ENCODE measurements around the gene MUC4. TPM values are rescaled to one million over a fixed set of nuclear protein-coding genes. Genes with fewer than 3 reads are reported as not detected.
A peak's percentile ranks its signal among the peaks of the same experiment; 100 is the strongest.

The MUC4 gene
- total and polyA plus RNA-seq, 8 donors, result 0.04 to 0.59 (median 0.14) TPM

DNA sequence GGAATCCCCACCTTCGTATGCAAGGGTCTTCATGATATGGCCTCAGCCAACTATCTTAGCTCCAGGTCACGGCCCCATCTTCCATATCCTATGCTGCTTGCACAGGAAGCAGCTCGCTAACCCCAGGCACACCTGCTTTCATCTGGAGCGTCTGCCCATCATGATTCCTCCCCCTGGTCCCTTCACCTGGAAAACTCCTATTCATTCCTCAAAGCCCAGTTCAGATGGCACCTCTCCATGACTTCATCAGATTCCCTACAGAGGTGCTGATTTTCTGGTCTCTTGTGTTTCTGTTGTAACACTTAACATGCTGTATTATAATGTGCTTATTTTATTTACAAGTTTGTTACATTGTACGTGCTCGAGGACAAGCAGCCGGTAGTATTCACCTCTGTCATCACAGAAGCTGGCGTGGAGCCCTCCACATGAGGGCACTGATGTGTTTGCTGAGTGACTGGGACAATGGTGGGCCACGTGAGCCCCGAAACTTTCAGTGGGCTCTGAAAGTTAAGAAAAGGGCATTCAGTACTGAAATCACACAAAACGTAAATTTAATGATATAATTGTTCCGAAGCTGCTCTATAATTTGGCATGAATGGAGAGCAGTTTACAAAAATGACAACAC, 74.8 kb downstream of the MUC4 start:
- peaks cover 0 to 5% (median 0%) of the 10 kb centered on the region in 3 donors for H3K36me3 ChIP-seq
- intact Hi-C loops (cut with DNase I), result no loop called here
- ATAC-seq (no peak), FAIRE-seq (no peak), DNase-seq (no peak)
- no peaks in the 10 kb centered on the region for H3K4me1 ChIP-seq
- WGBS, 2 donors, result 84 to 95% methylated on average over 12 of the region's 12 CpGs
- H3K27me3 ChIP-seq, result no peaks in the 10 kb centered on the region
- no peak overlapping the region for H3K27ac ChIP-seq
- H3K4me3 ChIP-seq, result no peak overlapping the region
- no peaks in the 10 kb centered on the region for H3K9me3 ChIP-seq
- TF ChIP-seq, protein P1, sequence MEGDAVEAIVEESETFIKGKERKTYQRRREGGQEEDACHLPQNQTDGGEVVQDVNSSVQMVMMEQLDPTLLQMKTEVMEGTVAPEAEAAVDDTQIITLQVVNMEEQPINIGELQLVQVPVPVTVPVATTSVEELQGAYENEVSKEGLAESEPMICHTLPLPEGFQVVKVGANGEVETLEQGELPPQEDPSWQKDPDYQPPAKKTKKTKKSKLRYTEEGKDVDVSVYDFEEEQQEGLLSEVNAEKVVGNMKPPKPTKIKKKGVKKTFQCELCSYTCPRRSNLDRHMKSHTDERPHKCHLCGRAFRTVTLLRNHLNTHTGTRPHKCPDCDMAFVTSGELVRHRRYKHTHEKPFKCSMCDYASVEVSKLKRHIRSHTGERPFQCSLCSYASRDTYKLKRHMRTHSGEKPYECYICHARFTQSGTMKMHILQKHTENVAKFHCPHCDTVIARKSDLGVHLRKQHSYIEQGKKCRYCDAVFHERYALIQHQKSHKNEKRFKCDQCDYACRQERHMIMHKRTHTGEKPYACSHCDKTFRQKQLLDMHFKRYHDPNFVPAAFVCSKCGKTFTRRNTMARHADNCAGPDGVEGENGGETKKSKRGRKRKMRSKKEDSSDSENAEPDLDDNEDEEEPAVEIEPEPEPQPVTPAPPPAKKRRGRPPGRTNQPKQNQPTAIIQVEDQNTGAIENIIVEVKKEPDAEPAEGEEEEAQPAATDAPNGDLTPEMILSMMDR (IDR thresholded peaks at IDR 0.05), result no peak

DNA sequence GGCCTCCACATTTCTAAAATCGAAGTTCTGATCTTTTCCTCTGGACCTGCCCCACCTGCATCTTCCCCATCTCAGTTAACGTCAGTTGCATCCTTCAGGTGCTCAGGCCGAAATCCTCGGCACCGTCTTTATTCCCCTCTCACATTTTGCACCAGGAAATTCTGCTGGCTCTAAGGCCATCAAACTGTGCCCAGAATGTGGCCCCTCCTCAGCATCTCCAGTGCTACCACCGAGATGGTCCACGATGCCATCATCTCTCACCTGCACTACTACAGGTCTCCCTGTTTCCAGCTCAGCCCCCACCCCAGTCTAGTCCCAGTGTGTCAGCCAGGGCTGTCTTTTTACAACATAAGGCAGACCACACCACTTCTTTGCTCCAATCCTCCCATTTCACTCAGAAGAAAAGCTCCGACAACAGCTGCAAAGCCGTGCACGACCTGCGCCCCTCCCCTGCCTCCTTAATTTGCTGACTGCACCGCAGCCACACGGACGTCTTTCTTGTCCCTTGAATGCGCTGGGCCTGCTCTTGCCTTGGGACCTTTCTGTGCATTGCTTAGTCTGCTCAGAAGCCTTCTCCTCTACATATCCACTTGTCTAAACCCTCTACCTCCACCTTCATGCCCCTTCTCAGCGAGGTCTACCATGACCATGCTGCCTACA, 76.6 kb downstream of the MUC4 start:
- no peaks in the 10 kb centered on the region for H3K27me3 ChIP-seq
- H3K9me3 ChIP-seq, result no peaks in the 10 kb centered on the region
- FAIRE-seq (no peak), DNase-seq (no peak), ATAC-seq (no peak)
- intact Hi-C loops (cut with DNase I), result no loop called here
- TF ChIP-seq, protein P1 (IDR thresholded peaks at IDR 0.05), result no peak
- no peaks in the 10 kb centered on the region for H3K4me1 ChIP-seq
- 71 to 77% methylated on average over 16 of the region's 16 CpGs for WGBS, 2 donors
- no peak overlapping the region for H3K27ac ChIP-seq
- H3K4me3 ChIP-seq, result no peak overlapping the region
- peaks cover 0 to 5% (median 0%) of the 10 kb centered on the region in 3 donors for H3K36me3 ChIP-seq

DNA sequence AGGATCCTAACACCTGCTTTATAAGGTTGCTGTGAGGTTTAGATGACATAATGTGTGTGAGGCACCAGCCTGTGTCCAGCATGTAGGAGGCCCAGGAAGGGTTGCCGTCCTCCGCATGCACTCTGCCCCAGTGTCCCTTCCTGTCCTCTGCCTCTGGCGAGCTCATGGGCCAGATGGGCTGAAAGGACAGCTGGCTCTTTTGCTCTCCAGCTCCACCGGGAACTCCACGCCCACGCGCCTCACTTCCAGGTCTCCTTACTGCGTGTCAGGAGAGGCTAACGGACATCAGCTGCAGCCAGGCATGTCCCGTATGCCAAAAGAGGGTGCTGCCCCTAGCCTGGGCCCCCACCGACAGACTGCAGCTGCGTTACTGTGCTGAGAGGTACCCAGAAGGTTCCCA, 78.8 kb downstream of the MUC4 start:
- intact Hi-C loops (cut with DNase I), result no loop called here
- Histone ChIP-seq H3K36me3 (peaks cover 0 to 5% (median 0%) of the 10 kb centered on the region in 3 donors), H3K9me3 (no peaks in the 10 kb centered on the region), H3K4me1 (peaks cover 0 to 2% (median 0%) of the 10 kb centered on the region in 3 donors), H3K27me3 (no peaks in the 10 kb centered on the region), H3K4me3 (no peak overlapping the region), H3K27ac (no peak overlapping the region)
- ATAC-seq (no peak), FAIRE-seq (no peak), DNase-seq (peak in 1 of 6 donors; percentile 62)
- TF ChIP-seq, protein P1 (IDR thresholded peaks at IDR 0.05), result no peak
- 78 to 87% methylated on average over 12 of the region's 12 CpGs for WGBS, 2 donors

DNA sequence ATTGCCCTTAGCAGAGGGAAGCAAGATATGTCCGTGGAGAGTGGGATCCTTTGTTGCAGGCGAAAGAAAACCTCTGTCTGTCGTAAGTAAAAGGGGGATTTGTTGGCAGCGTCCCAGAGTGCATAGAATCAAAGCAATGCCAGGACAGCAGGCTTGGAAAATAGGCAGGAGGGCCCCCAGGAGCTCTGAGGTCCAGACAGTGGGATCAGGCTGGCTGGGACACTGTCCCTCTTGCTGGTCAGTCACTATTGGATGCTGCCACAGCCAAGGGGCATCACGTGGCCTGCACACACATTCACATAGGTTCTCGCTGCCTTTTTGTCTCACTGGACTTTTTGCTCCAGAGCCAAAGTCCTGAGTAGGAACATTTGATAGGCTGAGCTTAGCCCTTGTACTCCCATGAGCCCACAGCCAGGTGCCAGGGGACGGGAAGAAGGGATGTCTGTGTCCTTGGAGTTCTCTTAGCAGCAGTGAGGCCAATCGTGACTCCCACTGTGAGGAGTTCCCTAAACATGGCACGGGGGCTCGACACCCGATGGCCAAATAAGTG, 80.3 kb downstream of the MUC4 start:
- H3K4me1 ChIP-seq, result peaks cover 0 to 2% (median 0%) of the 10 kb centered on the region in 3 donors
- H3K36me3 ChIP-seq, result peaks cover 0 to 5% (median 0%) of the 10 kb centered on the region in 3 donors
- ATAC-seq (no peak), FAIRE-seq (no peak), DNase-seq (no peak)
- H3K4me3 ChIP-seq, result no peak overlapping the region
- 83 to 89% methylated on average over 11 of the region's 11 CpGs for WGBS, 2 donors
- no peaks in the 10 kb centered on the region for H3K9me3 ChIP-seq
- intact Hi-C loops (cut with DNase I), result no loop called here
- TF ChIP-seq, protein P1 (IDR thresholded peaks at IDR 0.05), result no peak
- H3K27ac ChIP-seq, result no peak overlapping the region
- H3K27me3 ChIP-seq, result no peaks in the 10 kb centered on the region
